Esophagus muscularis mucosa (tissue), 4 donors: Measurements from ENCODE around the gene PPCS. TPM values are rescaled to one million over a fixed set of nuclear protein-coding genes. Genes with fewer than 3 reads are reported as not detected.

Experiments
- DNase-seq: peaks from one replicate; pipeline ENCODE4 v3.0.0-alpha.2; 2017; ENCODE audit errors: extremely low spot score
- H3K27ac ChIP-seq, 4 donors: fragments of 200-600 bp; sonication (generic); replicated peaks in 1 of 4; 1 replicate in 3 of 4; 2 replicates in 1 of 4; pipeline ENCODE4 v1.5.1; 2016 to 2019; ENCODE audit warnings: mild to moderate bottlenecking in 1 of 4
- H3K27me3 ChIP-seq, 4 donors: fragments of 200-600 bp; sonication (generic); one replicate each; pipeline versions ENCODE4 v1.5.1 to v1.6.0; 2016 to 2019
- H3K36me3 ChIP-seq, 4 donors: fragments of 200-600 bp; sonication (generic); one replicate each; pipeline ENCODE4 v1.5.1; 2016 to 2019
- H3K4me1 ChIP-seq, 4 donors: fragments of 200-600 bp; sonication (generic); one replicate each; pipeline ENCODE4 v1.5.1; 2016 to 2019
- H3K4me3 ChIP-seq, 4 donors: fragments of 200-600 bp; sonication (generic); 1 replicate in 2 of 4; 2 replicates in 2 of 4; pipeline ENCODE4 v1.5.1; 2016 to 2019; ENCODE audit warnings: mild to moderate bottlenecking in 4 of 4, moderate library complexity in 1 of 4
- H3K9me3 ChIP-seq, 4 donors: fragments of 200-600 bp; sonication (generic); 1 replicate in 3 of 4; 2 replicates in 1 of 4; pipeline ENCODE4 v1.5.1; 2016 to 2019
- EP300 ChIP-seq: sonication (generic); formaldehyde crosslinking; IDR thresholded peaks from one replicate; pipeline ENCODE4 v1.6.1; 2017; ENCODE audit warnings: antibody characterized with exemption
- POLR2A ChIP-seq: fragments of 450-650 bp; IDR thresholded peaks from one replicate; pipeline ENCODE4 v1.6.1; 2017; ENCODE audit warnings: antibody characterized with exemption, moderate library complexity, mild to moderate bottlenecking, low read depth
- POLR2AphosphoS5 ChIP-seq, 2 donors: sonication (generic); formaldehyde crosslinking; IDR thresholded peaks; one replicate each; pipeline ENCODE4 v1.6.1; 2017; ENCODE audit warnings: antibody characterized with exemption in 2 of 2
- WGBS: methylation state at CpG from one replicate; pipeline ENCODE4 v1.1.5; 2018; 5-methylcytosine and 5-hydroxymethylcytosine counted together
- intact Hi-C: fragments of 100-400 bp; cut with DNase I; formaldehyde crosslinking; loops from one replicate; pipeline ENCODE4 v1.15.1; 2023
- total RNA-seq, 4 donors: library from RNA; depleted of rRNA; stranded (reverse); fragments of >200 nt; gene quantifications; one replicate each; pipeline versions ENCODE4 v1.1.0 to v1.2.1, GENCODE V29; 2016
- TF ChIP-seq, protein P1 (sequence below), 3 experiments: fragments of 200-600 bp in 2 of 3; fragments of 450-650 bp in 1 of 3; sonication (generic) in 2 of 3; IDR thresholded peaks; one replicate each; pipeline ENCODE4 v1.5.1; 2017 to 2019; ENCODE audit warnings: antibody characterized with exemption in 3 of 3, mild to moderate bottlenecking in 2 of 3, moderate library complexity in 1 of 3

PPCS gene
- total RNA-seq, 4 donors from 2014 or later = 59.1 to 105 (median 90.6) TPM

- TF ChIP-seq POLR2AphosphoS5 (IDR thresholded peaks at IDR 0.05) (no peak), EP300 (no peak), POLR2A (no peak)
- TF ChIP-seq, protein P1, sequence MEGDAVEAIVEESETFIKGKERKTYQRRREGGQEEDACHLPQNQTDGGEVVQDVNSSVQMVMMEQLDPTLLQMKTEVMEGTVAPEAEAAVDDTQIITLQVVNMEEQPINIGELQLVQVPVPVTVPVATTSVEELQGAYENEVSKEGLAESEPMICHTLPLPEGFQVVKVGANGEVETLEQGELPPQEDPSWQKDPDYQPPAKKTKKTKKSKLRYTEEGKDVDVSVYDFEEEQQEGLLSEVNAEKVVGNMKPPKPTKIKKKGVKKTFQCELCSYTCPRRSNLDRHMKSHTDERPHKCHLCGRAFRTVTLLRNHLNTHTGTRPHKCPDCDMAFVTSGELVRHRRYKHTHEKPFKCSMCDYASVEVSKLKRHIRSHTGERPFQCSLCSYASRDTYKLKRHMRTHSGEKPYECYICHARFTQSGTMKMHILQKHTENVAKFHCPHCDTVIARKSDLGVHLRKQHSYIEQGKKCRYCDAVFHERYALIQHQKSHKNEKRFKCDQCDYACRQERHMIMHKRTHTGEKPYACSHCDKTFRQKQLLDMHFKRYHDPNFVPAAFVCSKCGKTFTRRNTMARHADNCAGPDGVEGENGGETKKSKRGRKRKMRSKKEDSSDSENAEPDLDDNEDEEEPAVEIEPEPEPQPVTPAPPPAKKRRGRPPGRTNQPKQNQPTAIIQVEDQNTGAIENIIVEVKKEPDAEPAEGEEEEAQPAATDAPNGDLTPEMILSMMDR (IDR thresholded peaks at IDR 0.05) = no peak
- DNase-seq = no peak
- 43% methylated on average over 2 of the region's 2 CpGs for WGBS
- Histone ChIP-seq H3K27me3 (no peaks in the 10 kb centered on the region), H3K36me3 (no peaks in the 10 kb centered on the region), H3K27ac (no peak overlapping the region), H3K4me1 (no peaks in the 10 kb centered on the region), H3K4me3 (no peak overlapping the region), H3K9me3 (no peaks in the 10 kb centered on the region)
- intact Hi-C loops = no loop called here
Observed at GRCh38 chr1:42442662-42443061, 13.7 kb upstream of the PPCS start.

DNA sequence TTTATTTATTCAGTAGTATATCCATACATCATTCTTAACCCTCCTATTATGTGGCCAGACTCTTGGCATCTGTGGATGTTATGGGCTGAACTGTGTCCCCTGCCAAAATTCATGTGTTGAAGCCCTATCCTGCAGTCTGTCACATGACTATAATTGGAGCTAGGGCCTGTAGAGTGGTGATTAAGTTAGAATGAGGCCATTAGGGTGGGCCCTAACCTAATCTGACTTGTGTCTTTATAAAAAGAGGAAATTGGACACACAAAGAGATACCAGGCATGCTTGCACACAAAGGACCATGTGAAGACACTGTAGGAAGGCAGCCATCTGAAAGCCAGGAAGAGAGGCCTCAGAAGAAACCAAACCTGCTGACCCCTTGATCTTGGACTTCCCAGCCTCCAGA, 7.1 kb upstream of the PPCS start:
- TF ChIP-seq, protein P1 (IDR thresholded peaks at IDR 0.05) = no peak
- TF ChIP-seq POLR2AphosphoS5 (IDR thresholded peaks at IDR 0.05) (no peak), POLR2A (no peak), EP300 (no peak)
- intact Hi-C loops = no loop called here

GRCh38 chr1:42450061-42450460, 6.3 kb upstream of the PPCS start:
- Histone ChIP-seq H3K9me3 (no peaks in the 10 kb centered on the region), H3K27ac (no peak overlapping the region), H3K27me3 (no peaks in the 10 kb centered on the region), H3K36me3 (no peaks in the 10 kb centered on the region), H3K4me3 (no peak overlapping the region), H3K4me1 (peaks cover 0 to 1% (median under 1%) of the 10 kb centered on the region in 4 donors)
- WGBS = 75% methylated on average over 1 of the region's 1 CpG
- TF ChIP-seq EP300 (no peak), POLR2A (no peak), POLR2AphosphoS5 (IDR thresholded peaks at IDR 0.05) (no peak)
- TF ChIP-seq, protein P1 (IDR thresholded peaks at IDR 0.05) = no peak
- DNase-seq = no peak
- intact Hi-C loops = loop anchor here (10.0 kb wide), 1 partner anchor 275 kb away; no protein-coding TSS in a partner anchor

More for the DNA sequence above, 7.1 kb upstream of the PPCS start:
- no peak overlapping the region for H3K27ac ChIP-seq
- DNase-seq = no peak
- H3K36me3 ChIP-seq = no peaks in the 10 kb centered on the region
- no peaks in the 10 kb centered on the region for H3K4me1 ChIP-seq
- H3K9me3 ChIP-seq = no peaks in the 10 kb centered on the region
- no peak overlapping the region for H3K4me3 ChIP-seq
- H3K27me3 ChIP-seq = no peaks in the 10 kb centered on the region

DNA sequence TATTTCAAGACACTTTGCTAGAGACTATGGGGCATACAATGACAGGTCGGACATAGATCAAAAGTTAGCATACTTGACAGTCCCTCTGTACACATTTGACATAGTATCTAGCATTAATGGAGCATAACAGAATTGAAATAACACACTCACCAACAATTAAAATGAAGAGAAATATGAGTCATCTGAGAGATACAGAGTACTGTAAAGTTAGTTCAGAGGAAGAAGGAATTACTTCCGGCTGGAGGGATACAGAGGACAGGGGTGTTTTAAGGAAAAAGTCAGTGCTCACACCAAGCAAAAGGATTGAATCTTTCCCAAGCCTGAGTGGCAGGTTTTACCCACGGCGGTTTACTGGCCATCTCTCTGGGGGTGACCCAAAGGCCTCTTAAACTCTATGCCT, 3.0 kb upstream of the PPCS start:
- H3K4me3 ChIP-seq = no peak overlapping the region
- H3K27me3 ChIP-seq = no peaks in the 10 kb centered on the region
- TF ChIP-seq EP300 (no peak), POLR2A (no peak), POLR2AphosphoS5 (IDR thresholded peaks at IDR 0.05) (no peak)
- TF ChIP-seq, protein P1 (IDR thresholded peaks at IDR 0.05) = no peak
- H3K9me3 ChIP-seq = no peaks in the 10 kb centered on the region
- peaks cover 0 to 5% (median 2%) of the 10 kb centered on the region in 4 donors for H3K36me3 ChIP-seq
- intact Hi-C loops = loop anchor here (10.0 kb wide), 1 partner anchor 279 kb away; no protein-coding TSS in a partner anchor
- DNase-seq = no peak
- H3K27ac ChIP-seq = no peak overlapping the region
- WGBS = 91% methylated on average over 4 of the region's 4 CpGs
- peaks cover 14 to 25% (median 24%) of the 10 kb centered on the region in 4 donors for H3K4me1 ChIP-seq

- TF ChIP-seq, protein P1 (IDR thresholded peaks at IDR 0.05) = no peak
- no peak for TF ChIP-seq EP300
- no peak for TF ChIP-seq POLR2A
- TF ChIP-seq POLR2AphosphoS5 (IDR thresholded peaks at IDR 0.05) = no peak
- H3K4me1 ChIP-seq = peaks cover 14 to 25% (median 24%) of the 10 kb centered on the region in 4 donors
- 97% methylated on average over 5 of the region's 5 CpGs for WGBS
- no peaks in the 10 kb centered on the region for H3K9me3 ChIP-seq
- no peaks in the 10 kb centered on the region for H3K27me3 ChIP-seq
- intact Hi-C loops = loop anchor here (10.0 kb wide), 1 partner anchor 280 kb away; no protein-coding TSS in a partner anchor
- no peak for DNase-seq
- H3K27ac ChIP-seq = no peak overlapping the region
- peaks cover 0 to 15% (median 11%) of the 10 kb centered on the region in 4 donors for H3K36me3 ChIP-seq
- H3K4me3 ChIP-seq = no peak overlapping the region
Observed at GRCh38 chr1:42454403-42454802, 1.9 kb upstream of the PPCS start.
